GM19468 (cell line): ENCODE measurements around the gene FEZ2.

Experiments used
- ATAC-seq: cut with Tn5 transposase; IDR thresholded peaks from one replicate; pipeline ENCODE4 v1.9.1; 2021; ENCODE audit warnings: mild to moderate bottlenecking, moderate library complexity, moderate number of reproducible peaks; ENCODE audit not compliant: unreplicated experiment; ENCODE audit errors: extremely low read depth

The FEZ2 gene

DNA sequence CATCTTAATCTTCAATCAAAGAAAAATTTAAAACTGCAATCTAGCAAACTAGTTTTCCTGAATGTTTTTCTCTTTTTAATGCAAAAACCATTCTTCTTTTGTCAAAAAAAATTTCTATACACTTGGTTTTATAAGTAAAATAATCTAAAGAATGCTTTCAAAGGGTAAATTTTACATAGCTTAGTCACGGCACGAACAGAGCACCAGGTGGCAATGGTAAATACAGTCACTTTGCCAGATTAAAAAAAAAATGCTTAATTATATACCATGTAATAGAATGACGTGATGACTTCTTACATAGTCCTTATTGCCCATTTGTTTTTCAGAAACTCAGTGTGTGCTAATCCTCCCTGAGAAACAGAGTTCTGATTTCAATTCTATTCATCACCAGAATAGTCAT is 10.4 kb downstream of the FEZ2 start:
- ATAC-seq = no peak

- no peak for ATAC-seq
Measured at GRCh38 chr2:36587101-36587500, 10.9 kb downstream of the FEZ2 start.

DNA sequence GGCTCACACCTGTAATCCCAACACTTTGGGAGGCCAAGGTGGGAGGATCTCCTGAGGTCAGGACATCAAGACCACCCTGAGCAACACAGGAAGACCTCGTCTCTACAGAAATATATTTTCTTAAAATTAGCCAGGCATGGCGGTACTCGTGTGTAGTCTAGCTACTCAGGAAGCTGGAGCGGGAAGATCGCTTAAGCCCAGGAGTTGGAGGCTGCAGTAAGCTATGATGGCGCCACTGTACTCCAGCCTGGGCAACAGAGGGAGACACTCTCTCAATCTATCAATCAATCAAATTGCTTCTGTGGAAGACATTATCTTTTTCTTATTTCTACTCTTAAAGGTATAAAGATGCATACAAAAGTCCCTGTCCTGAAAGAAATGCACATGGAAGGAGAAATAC is 11.3 kb downstream of the FEZ2 start:
- ATAC-seq = no peak

GRCh38 chr2:36584148-36584794 is 13.7 kb downstream of the FEZ2 start:
- ATAC-seq = no peak

- ATAC-seq = no peak
Measured at GRCh38 chr2:36582951-36583350, 15.0 kb downstream of the FEZ2 start.

- ATAC-seq = no peak
Measured at GRCh38 chr2:36582538-36582937, 15.4 kb downstream of the FEZ2 start.

DNA sequence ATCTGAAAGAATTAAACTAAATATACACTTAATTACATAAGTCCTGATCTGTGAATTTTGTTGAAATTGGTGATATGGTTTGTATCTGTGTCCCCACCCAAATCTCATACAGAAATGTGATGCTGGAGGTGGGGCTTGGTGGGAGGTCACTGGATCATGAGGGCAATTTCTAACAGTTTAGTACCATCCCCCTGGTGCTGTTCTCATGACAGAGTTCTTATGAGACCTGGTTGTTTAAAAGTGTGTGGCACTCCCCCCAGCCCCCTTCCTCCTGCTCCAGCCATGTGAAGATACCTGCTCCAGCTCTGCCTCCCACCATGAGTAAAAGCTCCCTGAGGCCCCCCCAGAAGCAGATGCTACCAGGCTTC is 18.7 kb downstream of the FEZ2 start:
- no peak for ATAC-seq

GRCh38 chr2:36578343-36579296 is 19.3 kb downstream of the FEZ2 start:
- no peak for ATAC-seq

- ATAC-seq = no peak
Measured at GRCh38 chr2:36577884-36578283, 20.1 kb downstream of the FEZ2 start.

- no peak for ATAC-seq
Measured at GRCh38 chr2:36574560-36574959, 23.4 kb downstream of the FEZ2 start.

GRCh38 chr2:36573165-36573564 is 24.8 kb downstream of the FEZ2 start:
- ATAC-seq = no peak

- no peak for ATAC-seq
Measured at GRCh38 chr2:36572719-36573059, 25.3 kb downstream of the FEZ2 start.

DNA sequence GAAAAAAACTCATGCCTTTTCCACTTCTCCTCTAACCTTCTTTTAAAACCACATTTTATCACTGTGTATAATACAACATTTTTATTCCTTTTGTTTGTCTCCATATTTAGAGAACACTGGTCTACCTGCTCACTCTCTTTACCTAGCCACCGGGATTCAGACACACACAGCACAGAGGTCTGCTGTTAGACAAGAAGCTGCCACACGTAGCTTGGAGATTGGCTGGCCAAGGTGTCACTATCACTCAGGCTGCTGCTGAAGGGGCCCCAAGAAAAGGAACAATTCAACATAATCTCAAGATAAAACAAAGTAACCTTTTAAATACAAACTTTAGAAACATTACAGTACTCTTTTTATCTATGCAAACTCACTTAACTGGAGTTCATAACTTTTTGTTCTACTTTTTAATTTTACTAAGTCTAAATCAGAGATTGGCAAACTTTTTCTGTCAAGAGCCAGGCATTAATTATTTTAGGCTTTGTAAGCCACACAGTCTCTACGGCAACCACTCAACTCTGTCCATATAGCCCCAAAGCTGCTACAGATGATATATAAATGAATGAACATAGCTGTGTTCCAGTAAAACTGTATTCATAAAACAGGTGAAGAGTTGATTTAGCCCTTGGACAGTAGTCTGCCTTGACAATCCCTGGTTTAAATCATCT is 25.8 kb downstream of the FEZ2 start:
- no peak for ATAC-seq

- ATAC-seq = no peak
Measured at GRCh38 chr2:36570416-36570815, 27.6 kb downstream of the FEZ2 start.

GRCh38 chr2:36569267-36569856 is 28.6 kb downstream of the FEZ2 start:
- ATAC-seq = no peak

DNA sequence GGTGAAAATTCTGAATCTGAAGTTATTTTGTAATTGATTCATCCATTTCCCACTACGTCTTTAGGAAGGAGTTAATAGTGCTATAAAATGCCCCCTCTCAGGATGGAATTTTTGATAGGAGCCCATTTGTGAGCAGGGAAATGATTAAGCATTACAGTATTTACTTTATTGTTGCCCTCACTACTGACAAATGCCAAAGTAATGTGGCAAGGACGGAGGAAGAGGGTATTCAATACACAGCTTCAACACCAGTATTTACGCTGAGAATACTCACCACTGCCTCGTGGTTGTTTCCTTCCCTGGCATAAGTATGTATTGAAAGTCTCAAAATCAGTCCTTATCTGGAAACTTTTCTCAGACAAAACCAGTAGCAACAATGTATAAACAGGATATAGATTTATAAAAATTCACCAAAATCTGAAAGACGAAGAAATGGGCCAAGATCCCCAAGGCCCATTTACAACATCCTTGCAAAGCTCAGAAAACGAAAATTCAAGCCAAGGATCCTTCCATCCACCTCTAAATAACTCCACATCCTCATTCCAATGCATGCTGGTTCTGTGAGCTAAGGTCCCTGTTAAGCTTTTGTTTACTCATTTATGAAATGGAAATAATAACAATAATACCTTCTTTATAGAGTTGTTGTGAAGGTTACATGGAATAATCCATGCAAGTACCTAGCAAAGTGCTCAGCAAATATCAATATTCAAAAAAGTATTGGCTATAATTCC is 29.3 kb downstream of the FEZ2 start:
- no peak for ATAC-seq

DNA sequence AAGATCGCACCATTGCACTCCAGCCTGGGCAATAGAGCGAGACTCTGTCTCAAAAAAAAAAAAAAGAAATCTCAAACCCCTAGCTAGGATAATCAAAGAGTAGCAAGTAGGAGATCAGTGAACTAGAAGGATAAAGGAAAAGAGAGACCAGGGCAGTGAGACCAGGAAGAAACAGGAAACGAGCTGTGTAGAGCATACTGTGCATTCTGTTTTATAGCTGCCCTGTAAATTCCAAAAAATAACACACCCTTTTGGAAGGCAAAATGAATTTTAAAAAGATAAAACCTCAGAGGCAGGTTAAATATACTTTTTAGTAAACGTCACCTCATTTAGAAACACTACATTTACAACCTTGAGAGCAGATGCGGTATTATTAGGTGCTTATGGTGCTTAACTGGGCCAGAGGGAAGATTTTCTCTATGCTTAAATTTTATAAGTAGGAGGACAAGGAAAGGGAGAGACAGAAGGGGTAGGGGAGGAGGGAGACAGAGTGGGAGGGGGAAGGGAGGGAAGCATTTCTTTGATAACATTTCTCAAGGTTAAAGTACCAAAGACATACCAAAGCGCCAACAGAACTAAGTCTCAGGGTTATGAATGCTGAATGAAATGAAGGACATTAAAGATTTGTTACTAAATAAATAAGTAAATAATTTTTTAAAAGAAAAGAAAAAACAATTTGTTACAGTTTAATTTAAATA is 30.1 kb downstream of the FEZ2 start:
- no peak for ATAC-seq

DNA sequence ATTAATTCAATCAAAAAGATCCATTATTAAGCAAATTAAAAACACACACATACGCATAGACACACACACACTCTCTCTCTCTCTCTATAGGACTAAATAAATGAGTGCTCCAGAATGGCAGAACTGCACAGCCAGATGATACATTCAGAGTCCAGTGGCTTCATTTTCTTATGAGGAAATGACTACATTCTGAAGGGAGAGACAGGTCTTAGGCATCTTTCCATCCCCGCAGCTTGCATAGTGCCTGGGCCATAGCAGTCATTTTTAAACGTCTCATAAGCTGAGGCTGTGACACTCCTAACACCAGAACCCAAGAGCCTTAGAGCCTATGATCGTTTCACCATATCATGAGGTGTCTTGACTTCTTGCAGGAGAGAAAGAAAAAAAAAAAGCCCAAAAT is 31.1 kb downstream of the FEZ2 start:
- ATAC-seq = no peak

GRCh38 chr2:36565712-36566111 is 32.3 kb downstream of the FEZ2 start:
- ATAC-seq = no peak
